Fibroblast of skin of abdomen (primary cell): ENCODE data around the gene STX16.
"Not testable (repeated sequence)": the region's sequence is repeated elsewhere in the genome, so short reads cannot be mapped to it uniquely, and the experiment has no call there.

Source experiments
- DNase-seq: peaks from one replicate; pipeline ENCODE4 v3.0.0-alpha.2; 2013

The STX16 gene

DNA sequence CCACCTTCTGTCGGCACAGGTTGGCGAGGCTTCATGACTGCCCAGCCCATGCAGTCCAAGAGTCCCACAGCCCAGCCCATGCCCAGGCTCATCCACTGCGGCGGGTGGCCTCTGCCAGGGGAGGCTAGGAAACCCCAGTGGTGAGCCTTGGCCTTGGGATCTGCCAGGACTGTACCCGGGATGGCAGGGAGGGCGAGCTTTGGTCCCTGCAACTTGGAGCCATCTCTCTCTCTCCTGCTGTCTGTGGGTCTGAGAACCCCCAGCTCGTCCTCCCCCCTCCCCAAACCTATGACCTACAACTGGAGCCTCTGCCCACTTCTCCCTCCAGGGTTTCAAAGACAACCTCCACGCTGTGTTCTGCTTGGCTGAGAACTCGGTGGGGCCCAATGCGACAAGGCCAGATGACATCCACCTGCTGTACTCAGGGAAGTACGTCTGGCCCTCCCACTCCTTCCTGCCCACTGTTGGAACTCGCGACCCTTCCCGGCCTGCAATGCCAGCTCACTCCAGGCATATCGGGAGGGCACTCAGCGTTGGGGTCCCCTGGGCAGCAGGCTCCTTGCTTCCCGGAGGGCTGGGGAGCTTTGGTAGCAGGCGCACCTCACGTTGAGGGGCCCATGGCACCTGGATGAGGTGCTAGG is 61.2 kb downstream of the STX16 start:
- DNase-seq: no peak

DNA sequence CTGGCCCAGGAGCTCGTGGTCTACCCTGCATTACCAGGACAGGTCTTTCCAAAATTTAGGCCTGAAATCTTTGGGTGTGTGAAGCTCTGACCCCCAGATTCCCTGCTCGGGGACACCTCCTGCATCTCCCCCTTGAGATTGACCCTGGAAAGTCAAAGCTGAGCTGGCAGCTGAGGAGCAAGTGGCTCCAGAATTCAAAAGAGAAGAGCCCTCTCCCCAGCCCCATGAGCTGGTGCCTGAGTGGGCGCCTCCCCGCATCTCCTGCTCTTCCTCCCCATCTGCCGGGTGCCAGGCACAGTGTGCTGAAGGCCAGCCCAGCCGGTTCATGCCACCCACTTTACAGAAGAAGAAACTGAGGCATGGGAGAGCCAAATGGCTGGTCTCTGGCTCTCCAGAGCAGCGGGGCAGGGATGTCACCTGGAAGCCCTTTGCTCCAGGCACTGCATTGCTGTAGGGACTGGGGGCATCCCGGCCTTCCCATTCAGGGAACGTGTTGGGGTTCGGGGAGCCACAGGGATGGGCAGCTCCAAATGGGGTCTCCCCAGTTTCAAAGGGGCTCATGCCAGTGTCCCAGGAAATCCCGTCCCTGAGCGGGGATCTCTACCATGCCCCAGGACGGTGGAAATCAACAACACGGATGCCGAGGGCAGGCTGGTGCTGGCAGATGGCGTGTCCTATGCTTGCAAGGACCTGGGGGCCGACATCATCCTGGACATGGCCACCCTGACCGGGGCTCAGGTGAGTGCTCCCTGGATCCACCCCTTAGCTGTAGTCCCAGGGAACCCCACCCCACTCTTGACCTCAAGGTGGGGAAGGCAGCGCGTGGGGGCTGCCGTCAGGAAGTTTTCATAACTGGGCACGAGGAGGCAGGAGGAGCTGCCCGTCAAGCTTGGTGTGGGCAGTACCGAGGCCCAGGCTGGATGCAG is 62.0 kb downstream of the STX16 start:
- DNase-seq: no peak

DNA sequence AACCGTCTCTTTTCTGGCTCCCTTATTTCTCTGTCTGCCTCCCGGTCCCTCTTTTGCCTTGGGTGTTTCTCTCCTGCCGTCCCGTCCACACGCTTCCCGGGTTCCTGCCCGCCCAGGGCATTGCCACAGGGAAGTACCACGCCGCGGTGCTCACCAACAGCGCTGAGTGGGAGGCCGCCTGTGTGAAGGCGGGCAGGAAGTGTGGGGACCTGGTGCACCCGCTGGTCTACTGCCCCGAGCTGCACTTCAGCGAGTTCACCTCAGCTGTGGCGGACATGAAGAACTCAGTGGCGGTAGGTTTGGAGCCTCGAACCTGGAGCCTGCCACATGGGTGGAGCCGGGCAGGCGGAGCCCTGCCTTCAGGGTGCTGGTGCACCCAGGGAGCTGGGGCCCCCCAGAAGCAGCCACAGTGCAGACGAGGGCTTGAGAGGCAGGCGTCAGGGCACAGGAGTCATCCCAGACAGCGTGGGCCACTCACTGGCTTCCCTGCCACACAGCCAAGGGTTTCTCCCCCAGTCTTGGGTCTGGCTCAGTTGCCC is 62.8 kb downstream of the STX16 start:
- DNase-seq: no peak

DNA sequence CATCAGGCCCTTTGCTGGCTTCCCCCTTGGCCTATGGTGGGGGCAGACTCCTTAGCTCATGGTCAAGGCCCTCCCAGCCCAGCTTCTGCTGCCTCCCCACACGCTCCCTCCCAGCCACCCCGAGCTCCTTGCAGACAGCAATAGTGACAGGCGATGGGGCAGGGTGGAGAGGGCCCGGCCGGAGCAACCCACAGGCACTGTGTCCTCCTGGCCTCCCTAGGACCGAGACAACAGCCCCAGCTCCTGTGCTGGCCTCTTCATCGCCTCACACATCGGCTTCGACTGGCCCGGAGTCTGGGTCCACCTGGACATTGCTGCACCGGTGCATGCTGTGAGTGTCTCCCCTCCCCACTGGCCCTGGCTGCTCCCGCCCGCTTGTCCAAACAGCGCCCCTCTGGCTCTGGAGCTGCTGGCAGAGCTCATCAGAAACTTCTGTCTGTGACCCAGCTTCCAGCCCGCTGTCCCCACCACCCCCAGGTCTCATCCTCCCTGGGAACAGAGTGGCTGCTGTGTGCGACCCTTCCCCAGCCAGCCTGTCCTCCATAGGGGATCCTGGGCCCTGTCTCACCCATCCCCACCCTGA is 63.3 kb downstream of the STX16 start:
- DNase-seq: no peak

DNA sequence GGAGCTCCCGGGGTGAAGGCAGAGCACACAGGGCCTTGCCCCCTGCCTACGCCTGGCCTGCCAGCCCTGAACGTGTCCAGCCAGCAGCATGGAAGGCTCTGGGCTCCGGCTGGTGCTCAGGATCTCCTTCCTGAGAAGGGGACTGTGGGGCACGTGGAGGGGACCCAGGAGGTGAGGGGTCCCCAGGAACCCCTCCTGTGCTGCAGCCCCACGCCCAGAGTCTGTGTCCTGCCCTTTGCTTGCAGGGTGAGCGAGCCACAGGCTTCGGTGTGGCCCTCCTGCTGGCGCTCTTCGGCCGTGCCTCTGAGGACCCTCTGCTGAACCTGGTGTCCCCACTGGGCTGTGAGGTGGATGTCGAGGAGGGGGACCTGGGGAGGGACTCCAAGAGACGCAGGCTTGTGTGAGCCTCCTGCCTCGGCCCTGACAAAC is 63.9 kb downstream of the STX16 start:
- DNase-seq: no peak

DNA sequence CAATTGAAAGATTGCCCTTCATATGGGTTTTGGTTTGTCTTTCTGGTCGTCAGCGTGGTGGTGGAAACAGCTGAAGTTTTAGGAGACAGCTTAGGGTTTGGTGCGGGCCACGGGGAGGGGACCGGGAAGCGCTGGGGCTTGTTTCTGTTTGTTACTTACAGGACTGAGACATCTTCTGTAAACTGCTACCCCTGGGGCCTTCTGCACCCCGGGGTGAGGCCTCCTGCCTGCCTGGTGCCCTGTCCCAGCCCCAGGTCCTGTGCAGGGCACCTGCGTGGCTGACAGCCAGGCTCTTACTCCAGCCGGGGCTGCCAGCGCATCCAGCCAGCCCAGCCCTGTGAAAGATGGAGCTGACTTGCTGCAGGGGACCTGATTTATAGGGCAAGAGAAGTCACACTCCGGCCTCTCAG is 64.3 kb downstream of the STX16 start:
- no peak for DNase-seq

DNA sequence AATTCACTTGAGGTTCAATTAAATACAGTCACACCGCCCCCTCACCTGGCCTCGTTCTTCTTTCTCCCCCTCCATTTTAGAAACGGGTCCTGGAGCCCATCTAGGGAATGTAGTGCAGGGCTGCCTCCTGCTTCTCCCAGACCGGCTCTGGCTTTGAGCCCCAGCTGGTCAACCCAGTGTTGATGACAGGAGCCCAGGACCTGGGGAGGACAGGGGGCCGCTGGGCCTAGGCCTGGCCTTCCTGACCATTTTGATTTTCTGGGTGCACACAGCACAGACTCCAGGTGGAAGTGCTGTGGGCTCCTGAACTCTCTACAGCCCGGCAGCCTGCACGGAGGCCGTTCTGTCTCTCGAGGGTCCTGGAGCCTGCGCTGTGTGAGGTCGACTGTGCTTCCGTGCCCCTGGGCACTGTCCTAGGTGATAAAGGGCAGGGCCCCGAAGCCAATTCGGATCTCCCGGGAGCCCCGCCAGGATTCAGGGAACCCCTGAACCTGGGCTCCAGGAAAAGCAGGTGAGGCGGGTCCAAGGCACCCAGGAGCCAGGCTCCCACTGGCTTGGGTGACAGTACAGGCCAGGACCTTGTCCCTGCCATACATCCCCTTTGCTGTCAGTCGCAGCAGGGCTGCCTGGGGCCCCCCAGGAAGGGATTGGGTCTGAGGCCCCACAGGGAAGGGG is 64.9 kb downstream of the STX16 start:
- no peak for DNase-seq

DNA sequence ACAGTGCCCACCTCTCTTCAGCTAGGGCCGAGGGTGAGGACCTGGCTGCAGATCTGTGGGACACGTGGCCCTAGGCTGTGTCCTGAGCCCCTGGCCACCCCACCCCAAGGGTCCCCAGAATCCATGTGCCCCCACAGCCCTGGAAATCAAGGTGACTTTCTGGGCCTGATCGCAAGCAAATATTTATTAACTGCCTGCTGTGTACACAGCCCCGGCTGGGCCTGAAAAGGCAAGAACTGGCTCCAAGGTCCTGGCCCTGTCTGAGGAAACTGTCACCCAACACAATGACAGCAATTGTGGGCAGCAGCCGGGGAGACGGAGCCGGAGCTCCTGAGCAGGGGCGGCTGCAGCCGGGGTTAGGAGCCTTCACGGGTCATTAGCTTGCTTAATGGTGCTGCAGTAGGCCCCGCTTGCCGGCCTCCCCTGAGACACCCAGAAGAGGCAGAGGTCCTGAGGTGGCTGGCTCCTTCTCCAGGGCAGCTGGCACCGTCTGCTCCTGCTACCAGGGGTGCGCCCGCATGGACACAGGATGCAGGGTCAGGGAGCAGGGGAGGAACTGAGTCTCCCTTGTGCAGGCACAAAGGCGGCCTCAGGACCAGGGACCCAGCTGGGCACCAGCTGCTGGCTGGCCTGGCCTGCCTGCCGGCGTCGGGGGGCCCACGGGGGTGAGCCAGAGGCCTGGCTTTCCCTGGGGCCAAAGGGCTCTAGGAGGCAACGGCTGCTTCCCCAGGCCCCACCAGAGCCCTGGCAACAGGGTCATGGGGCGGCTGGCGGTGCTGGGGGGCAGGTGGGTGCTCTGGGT is 65.6 kb downstream of the STX16 start:
- no peak for DNase-seq

DNA sequence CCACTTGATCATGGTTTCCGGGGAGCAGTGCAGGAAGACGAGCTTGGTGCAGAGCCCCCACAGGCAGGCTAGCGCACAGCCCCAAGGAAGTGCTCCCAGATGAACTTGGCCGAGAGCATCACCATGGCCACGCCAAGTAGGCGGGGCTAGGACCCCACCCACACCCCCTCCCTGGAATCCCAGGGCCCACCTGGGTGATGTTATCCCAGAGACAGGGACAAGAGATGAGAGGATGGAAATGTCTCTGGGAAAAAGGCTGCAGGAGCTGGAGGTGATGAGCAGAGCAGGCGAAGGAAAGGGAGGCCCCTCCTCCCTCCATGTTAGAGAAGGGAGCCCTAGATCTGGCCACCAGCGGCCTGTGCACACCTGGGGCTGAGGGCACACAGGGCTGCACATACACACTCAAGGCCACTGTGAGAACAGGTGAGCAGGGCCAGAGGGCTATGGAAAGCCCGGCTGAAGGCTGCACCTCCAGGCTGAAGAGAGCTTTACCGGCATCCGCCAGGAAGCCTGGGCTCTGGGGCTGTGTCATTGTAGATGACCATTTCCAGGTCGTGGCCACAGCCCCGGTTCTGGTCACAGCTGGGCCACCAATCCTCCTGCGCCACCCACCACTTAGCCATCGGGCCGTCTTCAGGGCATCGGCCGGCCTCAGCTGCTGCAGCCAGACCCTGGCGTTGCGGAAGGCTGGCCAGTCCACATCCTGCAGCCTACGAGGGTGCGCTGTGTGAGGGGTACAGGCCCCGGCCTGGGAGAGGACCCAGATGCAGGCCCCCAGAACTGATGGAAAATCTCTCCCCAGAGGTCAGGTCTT is 66.4 kb downstream of the STX16 start:
- DNase-seq: no peak

DNA sequence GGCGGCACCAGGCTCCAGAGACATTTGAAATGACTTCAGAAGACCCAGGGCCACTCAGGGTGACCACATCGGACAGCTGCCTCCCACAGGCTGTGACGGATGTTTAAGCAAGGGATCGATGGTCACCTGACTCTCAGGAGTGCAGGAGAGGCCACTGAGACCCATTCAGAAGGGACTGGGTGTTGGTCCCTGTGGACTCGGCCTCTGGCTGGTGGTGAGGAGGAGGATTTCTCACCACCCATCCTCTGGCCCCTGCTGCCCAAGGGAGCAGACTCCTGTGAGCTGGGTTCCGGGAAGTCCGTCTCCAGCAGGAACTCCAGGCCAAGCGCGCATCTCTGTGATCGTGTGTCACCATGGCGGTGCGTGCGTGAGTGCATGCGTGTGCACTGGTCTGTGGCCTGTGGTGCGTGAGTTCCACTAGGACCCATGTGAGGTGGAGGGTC is 67.1 kb downstream of the STX16 start:
- DNase-seq: no peak

DNA sequence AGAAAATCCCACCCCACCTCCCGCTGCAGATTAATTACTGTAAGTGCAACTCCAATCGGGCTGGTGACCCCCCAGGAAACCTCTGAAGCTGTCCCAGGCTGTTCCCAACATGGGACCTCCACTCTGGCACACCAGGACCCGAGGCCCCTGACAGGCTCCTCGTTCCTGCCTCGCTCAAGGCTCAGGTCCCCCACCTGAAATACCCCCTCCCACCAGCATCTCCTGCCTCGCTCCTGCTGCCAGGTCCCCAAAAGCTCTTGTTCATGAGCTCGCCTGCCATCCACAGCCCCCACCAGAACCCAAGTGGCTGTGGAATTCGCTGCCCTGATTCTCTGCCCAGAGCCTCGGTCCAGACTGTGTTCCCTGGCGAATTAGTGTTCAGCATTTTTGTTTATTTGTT is 67.6 kb downstream of the STX16 start:
- no peak for DNase-seq

DNA sequence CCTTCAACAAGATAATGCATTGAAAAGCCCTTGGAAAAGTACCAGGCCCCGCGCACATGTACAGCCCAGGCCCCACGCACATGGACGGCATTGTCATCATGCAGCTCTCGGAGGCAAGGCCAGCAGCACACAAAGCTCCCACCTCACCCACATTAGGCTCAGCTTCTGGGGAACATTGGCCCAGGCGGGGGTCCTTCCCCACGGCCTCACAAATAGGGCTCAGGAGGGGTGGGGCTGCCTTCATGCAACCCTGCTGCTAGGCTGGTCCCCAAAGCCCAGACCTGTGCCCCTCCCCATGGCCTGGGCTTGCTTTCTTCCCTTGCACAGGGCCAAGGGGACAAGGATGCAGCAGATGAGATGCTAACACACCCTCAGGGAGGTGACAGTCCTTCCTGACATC is 68.2 kb downstream of the STX16 start:
- DNase-seq: no peak

DNA sequence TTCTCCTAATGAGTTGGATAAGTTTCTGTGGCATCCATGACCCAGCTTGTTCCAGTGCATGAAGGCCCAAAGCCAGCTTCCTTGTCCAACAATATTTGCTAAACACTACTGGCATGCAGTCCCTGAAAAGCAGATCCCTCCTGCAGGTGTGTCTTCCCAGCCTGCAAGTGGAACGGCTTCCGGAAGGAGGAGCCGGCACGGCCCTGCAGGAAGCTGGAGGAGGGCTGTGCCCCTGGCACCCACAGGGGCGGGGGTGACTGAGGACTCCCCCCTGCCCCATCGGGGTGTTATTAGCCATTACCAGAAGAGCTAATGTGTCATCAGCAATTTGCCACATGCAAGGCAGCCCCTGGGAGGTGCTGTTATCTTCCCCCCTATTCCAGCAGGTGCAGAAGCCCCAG is 68.9 kb downstream of the STX16 start:
- no peak for DNase-seq

DNA sequence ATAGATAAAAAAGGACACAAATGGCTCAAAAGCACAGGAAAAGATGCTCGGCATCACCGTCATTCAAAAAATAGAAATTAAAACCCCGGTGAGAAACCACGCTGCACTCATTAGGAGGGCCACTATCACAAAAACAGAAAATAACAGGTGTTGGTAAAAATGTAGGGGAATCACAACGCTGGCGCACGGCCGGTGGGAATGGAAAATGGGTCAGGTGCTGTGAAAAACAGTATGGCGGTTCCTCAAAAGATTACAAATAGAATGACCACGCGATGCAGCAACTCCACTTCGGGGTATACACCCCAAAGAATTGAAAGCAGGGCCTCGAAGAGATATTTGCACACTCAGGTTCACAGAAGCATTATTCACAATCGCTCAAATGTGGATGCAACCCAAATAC is 69.8 kb downstream of the STX16 start:
- no peak for DNase-seq

DNA sequence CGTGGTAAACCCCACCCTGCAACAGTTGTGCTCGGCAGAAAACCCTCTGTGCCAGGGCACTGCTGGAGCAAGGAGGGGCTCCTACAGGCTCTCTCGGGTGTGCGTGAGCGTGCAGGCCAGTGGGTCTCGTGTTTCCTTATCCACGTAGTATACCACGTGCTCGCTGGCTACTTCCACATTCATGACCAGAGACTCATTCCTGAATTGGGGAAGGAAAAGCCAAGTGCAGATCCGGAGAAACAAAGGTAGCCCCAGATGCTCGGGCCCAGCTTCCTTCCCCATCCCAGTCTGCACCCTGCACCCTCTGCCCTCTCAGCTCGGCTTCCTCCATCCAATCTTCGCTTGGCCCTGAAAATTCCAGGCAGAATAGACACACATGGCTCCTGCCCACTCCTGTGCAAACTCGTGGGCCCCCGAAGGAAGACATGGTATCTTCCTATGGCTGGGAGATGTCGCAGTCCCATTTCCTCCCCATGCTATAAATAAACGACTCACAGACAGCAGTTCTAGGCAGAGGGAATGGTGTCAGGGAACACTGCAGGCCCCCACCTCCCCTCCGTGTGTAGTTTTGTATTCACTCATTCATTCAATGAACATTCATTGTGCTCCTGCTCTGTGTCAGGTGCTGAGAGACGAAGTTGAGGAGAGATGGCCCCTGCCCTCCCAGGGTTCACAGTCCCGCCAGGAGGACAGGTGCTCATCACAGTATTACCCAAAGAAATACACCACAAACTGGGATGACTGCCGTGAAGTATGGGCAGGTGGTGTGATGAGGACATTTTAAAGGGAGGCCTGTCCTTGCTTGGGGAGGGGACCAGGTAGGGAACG is 71.1 kb downstream of the STX16 start:
- no peak for DNase-seq

DNA sequence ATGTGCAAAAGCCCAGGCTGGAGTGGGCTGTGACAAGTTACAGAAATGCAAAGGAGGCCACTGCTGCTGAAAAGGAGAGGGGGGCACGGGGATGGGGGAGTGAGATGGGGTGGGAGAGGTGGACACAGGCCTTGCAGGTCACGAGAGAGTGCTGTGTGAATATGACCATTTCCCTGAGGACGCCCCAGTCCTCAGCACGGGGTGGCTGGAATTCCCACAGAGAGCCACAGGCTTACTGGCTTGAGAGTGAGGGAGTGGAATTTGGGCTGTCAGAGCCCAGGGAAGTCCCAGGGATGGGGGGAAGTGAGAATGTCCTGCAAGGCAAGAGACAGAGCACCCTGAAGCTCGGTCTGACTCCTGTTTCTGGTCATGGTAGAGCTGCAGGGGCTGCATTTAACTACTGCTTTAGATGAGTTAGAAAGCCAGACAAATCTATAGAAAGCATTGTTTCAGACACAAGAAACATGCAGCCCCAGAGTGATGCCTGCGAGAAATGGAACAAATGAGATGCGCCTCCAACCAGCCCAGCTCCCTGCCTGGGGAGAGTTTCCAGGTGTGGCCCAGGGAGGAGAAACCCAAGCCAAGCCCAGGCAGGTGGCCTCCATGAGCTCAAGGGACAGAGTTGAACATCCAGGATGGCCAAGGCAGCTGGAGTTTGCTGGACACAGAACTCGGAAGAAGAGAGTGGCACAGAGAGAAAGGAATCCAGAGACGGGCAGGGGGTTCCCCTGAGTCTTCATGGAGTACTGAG is 72.0 kb downstream of the STX16 start:
- no peak for DNase-seq

DNA sequence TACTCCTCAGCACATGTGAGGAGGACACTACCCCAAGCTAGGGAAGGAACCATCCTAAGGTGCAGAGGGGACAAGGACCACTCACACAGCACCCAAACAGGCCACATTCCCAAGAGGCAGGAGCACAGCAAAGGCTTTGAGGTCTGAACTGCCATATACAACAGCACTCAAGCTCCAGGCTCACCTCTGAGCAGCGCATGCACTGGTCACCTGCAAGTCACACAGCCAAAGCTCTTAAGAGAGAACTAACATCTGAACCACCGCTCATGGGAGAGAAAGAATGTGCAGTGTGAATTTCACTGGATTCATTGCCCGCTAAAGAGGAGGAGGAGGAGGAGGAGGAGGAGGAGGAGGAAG is 72.5 kb downstream of the STX16 start:
- DNase-seq: no peak

DNA sequence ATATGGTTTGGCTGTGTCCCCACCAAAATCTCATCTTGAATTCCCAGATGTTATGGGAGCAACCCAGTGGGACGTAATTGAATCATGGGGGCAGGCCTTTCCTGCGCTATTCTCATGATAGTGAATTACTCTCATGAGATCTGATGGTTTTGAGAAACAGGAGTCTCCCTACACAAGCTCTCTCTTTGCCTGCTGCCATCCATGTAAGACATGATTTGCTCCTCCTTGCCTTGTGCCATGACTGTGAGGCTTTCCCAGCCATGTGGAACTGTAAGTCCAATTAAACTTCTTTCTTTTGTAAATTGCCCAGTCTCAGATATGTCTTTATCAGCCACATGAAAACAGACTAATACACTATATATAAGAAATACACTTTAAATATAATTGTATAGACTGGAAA is 75.1 kb downstream of the STX16 start:
- DNase-seq: not testable (repeated sequence)
